ENCODE results near the gene HRAS.

The HRAS gene

DNA sequence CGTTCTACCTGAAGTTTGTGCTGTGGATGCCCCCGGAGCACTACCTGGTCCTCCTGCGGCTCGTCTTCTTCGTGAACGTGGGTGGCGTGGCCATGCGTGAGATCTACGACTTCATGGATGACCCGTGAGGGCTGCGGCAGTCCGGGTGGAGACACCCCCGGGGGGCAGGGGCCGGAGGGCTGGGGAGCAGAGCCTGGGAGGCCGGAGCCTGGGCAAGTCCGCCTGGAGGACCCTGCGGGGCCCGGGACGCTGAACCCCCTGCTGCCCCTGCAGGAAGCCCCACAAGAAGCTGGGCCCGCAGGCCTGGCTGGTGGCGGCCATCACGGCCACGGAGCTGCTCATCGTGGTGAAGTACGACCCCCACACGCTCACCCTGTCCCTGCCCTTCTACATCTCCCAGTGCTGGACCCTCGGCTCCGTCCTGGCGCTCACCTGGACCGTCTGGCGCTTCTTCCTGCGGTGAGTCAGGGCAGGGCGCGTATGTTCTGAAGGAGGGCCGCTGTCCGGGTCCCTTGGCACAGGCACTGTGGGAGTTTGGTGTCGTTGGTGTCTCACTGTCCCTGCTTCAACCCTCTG, 45.7 kb downstream of the HRAS start:
- Mint-ChIP-seq H3K4me3 (no peak overlapping the region), H3K27me3 (no peaks in the 10 kb centered on the region), H3K9me3 (no peaks in the 10 kb centered on the region), H3K27ac (no peak overlapping the region), H3K36me3 (ENCODE audit: insufficient read depth) (peaks cover 19% of the 10 kb centered on the region), H3K4me1 (ENCODE audit: low read depth in 2 of 2) (no peaks in the 10 kb centered on the region)
- no peak for ATAC-seq (replicated peaks)
- DNase-seq: no peak

DNA sequence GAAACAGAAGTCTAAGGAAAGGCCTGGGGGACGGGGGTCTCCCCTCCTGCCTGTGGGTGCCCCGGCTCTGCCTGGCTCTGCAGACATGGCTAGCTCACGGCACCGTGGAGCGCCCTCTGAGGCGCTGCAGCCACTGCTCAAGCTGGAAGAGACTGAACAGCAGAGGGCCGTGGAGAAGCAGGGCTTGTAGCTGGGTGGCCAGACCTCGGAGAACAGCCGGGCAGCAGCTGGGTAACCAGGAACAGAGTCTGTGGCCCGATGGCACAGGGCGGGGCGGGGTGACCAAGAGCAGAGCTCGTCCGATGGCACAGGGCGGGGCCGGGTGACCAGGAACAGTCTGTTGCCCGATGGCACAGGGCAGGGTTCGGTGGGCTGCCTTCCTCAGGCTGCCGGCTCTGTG, 46.4 kb downstream of the HRAS start:
- Mint-ChIP-seq H3K27me3 (no peaks in the 10 kb centered on the region), H3K4me3 (no peak overlapping the region), H3K27ac (no peak overlapping the region), H3K4me1 (ENCODE audit: low read depth in 2 of 2) (no peaks in the 10 kb centered on the region), H3K36me3 (ENCODE audit: insufficient read depth) (peaks cover 15% of the 10 kb centered on the region), H3K9me3 (no peaks in the 10 kb centered on the region)
- no peak for ATAC-seq (replicated peaks)
- DNase-seq: no peak

DNA sequence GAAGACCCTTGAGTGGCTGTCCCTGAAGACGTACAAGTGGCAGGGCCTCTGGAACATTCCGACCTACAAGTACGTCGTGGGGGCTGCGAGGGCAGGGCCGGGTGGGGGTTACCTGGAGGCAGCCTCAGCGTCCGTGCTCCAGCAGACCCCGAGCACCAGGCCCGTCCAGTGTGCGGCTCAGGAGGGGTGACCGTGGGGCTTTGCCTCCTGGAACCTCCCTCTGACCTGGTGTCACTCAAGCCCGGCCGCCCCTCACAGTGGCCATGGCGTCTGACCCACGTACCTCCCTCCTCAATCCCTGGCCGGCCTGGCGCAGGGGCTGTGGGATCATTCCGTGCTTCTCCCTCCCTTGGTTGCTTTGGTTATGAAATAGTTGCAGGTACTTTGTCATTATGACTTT, 46.8 kb downstream of the HRAS start:
- no peaks in the 10 kb centered on the region for H3K4me1 Mint-ChIP-seq (ENCODE audit: low read depth in 2 of 2)
- no peaks in the 10 kb centered on the region for H3K27me3 Mint-ChIP-seq
- no peak overlapping the region for H3K27ac Mint-ChIP-seq
- DNase-seq (no peak), ATAC-seq (replicated peaks) (no peak)
- peaks cover 15% of the 10 kb centered on the region for H3K36me3 Mint-ChIP-seq (ENCODE audit: insufficient read depth)
- no peaks in the 10 kb centered on the region for H3K9me3 Mint-ChIP-seq
- no peak overlapping the region for H3K4me3 Mint-ChIP-seq

DNA sequence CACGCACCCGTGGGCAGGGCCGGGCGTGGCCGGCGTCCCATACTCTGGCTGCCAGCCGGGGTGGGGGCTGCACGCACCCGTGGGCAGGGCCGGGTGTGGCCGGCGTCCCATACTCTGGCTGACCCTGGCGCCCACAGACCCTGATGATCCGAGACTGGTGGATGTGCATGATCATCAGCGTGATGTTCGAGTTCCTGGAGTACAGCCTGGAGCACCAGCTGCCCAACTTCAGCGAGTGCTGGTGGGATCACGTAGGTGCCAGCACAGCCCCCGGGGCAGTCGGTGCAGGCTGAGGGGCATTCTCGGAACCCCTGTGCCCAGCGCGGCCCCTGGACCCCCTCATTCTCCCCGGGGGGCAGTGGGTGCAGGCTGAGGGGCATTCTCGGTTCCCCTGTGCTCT, 47.3 kb downstream of the HRAS start:
- no peaks in the 10 kb centered on the region for H3K27me3 Mint-ChIP-seq
- H3K4me3 Mint-ChIP-seq: no peak overlapping the region
- ATAC-seq (replicated peaks) (no peak), DNase-seq (no peak)
- peaks cover 10% of the 10 kb centered on the region for H3K36me3 Mint-ChIP-seq (ENCODE audit: insufficient read depth)
- H3K27ac Mint-ChIP-seq: no peak overlapping the region
- H3K4me1 Mint-ChIP-seq (ENCODE audit: low read depth in 2 of 2): no peaks in the 10 kb centered on the region
- no peaks in the 10 kb centered on the region for H3K9me3 Mint-ChIP-seq

DNA sequence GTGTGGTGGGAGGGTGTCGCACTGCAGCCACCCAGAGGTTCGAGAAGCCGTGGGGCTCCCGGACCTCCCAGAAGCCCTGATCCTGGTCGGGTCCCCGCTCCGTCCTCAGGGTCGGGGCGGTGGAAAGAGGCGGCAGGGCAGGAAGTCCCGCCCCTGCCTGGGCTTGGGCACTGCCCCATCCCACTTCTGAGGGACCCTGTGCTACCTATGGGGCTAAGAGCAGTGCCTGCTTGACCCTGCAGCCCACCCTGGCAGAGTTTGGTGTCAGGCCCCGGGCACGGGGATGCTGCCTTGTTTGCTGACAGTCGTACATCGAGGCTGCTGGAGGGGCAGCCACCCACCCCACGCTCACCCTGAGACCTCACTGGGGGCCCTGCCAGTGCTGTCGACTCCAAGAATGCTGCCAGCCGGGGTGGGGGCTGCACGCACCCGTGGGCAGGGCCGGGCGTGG, 47.8 kb downstream of the HRAS start:
- H3K36me3 Mint-ChIP-seq (ENCODE audit: insufficient read depth): peaks cover 7% of the 10 kb centered on the region
- H3K27ac Mint-ChIP-seq: no peak overlapping the region
- H3K9me3 Mint-ChIP-seq: no peaks in the 10 kb centered on the region
- no peak for DNase-seq
- no peaks in the 10 kb centered on the region for H3K27me3 Mint-ChIP-seq
- no peaks in the 10 kb centered on the region for H3K4me1 Mint-ChIP-seq (ENCODE audit: low read depth in 2 of 2)
- ATAC-seq (replicated peaks): no peak
- H3K4me3 Mint-ChIP-seq: no peak overlapping the region

DNA sequence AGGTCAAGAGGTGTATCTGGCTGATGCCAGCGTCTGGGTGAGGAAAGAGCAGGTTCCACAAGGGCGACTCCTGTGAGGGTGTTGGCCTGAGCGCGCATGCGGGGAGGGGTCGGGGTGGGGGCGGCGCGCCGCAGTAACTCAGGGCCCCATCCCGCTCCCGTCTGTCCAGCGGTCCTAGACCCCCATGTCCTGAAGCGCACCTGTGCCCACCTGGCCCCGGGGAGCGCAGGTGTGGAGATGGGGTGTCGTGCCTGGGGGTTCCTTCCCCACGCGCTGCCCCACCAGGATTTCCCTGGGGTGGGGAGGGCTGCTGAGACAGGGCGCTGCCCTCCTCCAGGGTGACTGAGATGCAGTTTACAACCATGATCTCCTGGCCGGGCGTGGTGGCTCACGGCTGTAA, 49.2 kb downstream of the HRAS start:
- Mint-ChIP-seq H3K27me3 (no peaks in the 10 kb centered on the region), H3K36me3 (ENCODE audit: insufficient read depth) (peaks cover 7% of the 10 kb centered on the region), H3K4me3 (no peak overlapping the region), H3K9me3 (no peaks in the 10 kb centered on the region), H3K27ac (no peak overlapping the region), H3K4me1 (ENCODE audit: low read depth in 2 of 2) (no peaks in the 10 kb centered on the region)
- no peak for ATAC-seq (replicated peaks)
- no peak for DNase-seq

DNA sequence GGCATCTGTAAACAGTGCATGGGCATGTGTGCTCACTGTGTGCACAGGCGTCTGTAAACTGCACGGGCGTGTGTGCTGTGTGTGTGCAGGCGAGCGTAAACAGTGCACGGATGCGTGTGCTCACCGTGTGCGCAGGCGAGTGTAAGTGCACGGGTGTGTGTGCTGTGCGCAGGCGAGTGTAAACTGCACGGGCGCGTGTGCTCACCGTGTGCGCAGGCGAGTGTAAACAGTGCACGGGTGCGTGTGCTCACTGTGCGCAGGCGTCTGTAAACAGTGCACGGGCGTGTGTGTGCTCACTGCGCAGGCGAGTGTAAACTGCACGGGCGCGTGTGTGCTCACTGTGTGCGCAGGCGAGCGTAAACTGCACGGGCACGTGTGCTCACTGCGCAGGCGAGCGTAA, 50.8 kb downstream of the HRAS start:
- H3K4me3 Mint-ChIP-seq: no peak overlapping the region
- DNase-seq (no peak), ATAC-seq (replicated peaks) (no peak)
- no peaks in the 10 kb centered on the region for H3K9me3 Mint-ChIP-seq
- no peaks in the 10 kb centered on the region for H3K27me3 Mint-ChIP-seq
- H3K27ac Mint-ChIP-seq: no peak overlapping the region
- H3K4me1 Mint-ChIP-seq (ENCODE audit: low read depth in 2 of 2): no peaks in the 10 kb centered on the region
- peaks cover 6% of the 10 kb centered on the region for H3K36me3 Mint-ChIP-seq (ENCODE audit: insufficient read depth)
